HG02610 (cell line): ENCODE measurements around the gene TMCO5A.

Experiments used
- ATAC-seq: cut with Tn5 transposase; IDR thresholded peaks from one replicate; pipeline ENCODE4 v1.9.1; 2021; ENCODE audit warnings: mild to moderate bottlenecking, moderate library complexity; ENCODE audit not compliant: unreplicated experiment

The TMCO5A gene

GRCh38 chr15:37967788-37968187 is 33.3 kb downstream of the TMCO5A start:
- ATAC-seq, result no peak

GRCh38 chr15:37973856-37974255 is 39.4 kb downstream of the TMCO5A start:
- no peak for ATAC-seq

GRCh38 chr15:37978231-37978630 is 43.8 kb downstream of the TMCO5A start:
- ATAC-seq, result no peak

- no peak for ATAC-seq
Measured at GRCh38 chr15:37979671-37980409, 45.4 kb downstream of the TMCO5A start.

- no peak for ATAC-seq
Measured at GRCh38 chr15:37981201-37981600, 46.8 kb downstream of the TMCO5A start.

- ATAC-seq, result no peak
Measured at GRCh38 chr15:37981775-37982174, 47.3 kb downstream of the TMCO5A start.

- ATAC-seq, result no peak
Measured at GRCh38 chr15:37984368-37984767, 49.9 kb downstream of the TMCO5A start.

- ATAC-seq, result peak; percentile 54
Measured at GRCh38 chr15:37995461-37996347, 61.3 kb downstream of the TMCO5A start.
